Measurements from ENCODE around the gene ESCO1.
A peak's percentile ranks its signal among the peaks of the same experiment; 100 is the strongest.
"Not testable (repeated sequence)": the region's sequence is repeated elsewhere in the genome, so short reads cannot be mapped to it uniquely, and the experiment has no call there.

Gene ESCO1

GRCh38 chr18:21592361-21592760 is 8.1 kb downstream of the ESCO1 start:
- not testable (repeated sequence) for DNase-seq

GRCh38 chr18:21584391-21584790 is 16.1 kb downstream of the ESCO1 start:
- no peak for DNase-seq

- peak; percentile 4 for DNase-seq
Observed at GRCh38 chr18:21575656-21576055, 24.8 kb downstream of the ESCO1 start.

GRCh38 chr18:21571772-21572171 is 28.7 kb downstream of the ESCO1 start:
- no peak for DNase-seq

GRCh38 chr18:21559195-21559594 is 41.3 kb downstream of the ESCO1 start:
- DNase-seq, result no peak

DNA sequence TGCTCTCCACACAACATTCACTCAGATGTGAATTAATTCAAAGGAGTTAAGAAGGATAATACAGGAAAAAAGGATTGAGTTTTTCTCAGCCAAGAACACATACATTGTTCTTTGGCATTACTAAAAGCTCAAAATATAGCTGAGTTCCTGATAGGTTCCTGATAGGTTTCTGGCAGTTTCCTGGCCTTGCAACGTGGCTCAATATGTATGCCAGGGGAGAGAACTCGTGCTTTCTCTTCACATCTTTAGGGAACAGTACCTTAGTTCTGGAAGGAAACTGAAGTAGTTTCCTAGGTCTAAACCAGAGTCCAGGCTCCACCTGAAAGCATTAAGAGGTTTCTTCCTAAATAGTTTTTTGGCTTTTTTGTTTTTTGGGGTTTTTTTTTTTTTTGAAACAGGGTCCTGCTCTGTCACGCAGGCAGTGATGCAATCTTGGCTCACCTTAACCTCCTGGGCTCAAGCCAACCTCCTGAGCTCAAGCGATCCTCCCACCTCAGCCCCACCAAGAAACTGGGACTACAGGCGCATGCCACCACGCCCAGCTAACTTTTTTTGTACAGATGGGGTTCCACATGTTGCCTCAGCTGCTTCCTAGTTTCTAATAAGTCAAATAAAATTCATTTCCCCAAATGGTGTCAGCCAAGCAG is 42.8 kb downstream of the ESCO1 start:
- DNase-seq, result no peak

DNA sequence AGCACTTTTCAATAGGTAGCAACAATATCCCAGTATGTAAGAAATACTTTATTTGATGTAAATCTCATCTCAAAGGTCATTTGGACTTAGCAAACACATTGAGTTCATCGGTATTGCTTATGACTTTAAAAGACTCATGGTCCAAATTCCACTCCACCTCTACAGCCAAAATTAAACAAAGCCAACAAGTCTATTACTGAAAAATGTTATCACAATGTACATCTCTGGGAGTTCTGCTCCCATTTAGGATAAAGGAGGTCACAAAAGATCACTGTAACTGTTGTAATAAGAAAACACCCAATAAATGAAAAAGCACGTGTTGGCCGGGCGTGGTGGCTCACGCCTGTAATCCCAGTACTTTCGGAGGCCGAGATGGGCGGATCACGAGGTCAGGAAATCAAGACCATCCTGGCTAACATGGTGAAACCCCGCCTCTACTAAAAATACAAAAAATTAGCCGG is 50.0 kb downstream of the ESCO1 start:
- DNase-seq, result no peak

- no peak for DNase-seq
Observed at GRCh38 chr18:21548647-21549046, 51.9 kb downstream of the ESCO1 start.

- DNase-seq, result no peak
Observed at GRCh38 chr18:21546423-21546822, 54.1 kb downstream of the ESCO1 start.

DNA sequence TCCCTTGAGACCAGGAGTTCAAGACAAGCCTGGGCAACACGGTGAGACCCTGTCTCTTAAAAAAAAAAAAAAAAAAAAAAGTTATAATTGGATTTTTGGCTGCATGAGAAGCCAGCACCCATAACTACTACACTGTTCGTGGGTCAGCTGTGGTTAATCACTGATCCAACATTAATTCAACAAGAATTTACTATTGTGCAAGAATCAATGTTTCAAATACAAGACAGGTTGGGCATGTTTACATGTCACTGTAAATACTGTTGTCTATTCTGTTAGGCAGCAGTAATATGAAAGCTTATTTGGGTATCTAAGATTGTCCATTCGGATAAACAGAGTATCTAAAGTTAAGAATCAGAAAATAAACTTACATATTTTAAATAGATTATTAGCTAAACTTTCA is 62.3 kb downstream of the ESCO1 start:
- DNase-seq, result no peak

DNA sequence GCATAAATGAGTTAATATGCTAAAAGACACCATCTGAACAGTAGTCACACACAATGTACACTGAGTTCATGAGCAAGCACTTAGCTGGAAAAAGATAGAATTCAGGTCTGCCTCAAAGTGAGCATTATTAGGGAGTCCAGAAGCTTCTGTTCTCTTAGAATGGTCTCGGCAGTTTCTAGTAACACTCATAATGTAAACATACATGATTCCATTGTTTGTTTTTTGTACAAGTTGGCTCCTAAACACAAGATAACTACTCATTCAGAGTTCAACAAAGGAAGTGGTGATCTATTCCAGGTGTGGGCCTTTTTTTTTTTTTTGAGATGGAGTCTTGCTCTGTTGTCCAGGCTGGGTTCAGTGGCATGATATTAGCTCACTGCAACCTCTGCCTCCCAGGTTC is 66.2 kb downstream of the ESCO1 start:
- DNase-seq, result no peak

DNA sequence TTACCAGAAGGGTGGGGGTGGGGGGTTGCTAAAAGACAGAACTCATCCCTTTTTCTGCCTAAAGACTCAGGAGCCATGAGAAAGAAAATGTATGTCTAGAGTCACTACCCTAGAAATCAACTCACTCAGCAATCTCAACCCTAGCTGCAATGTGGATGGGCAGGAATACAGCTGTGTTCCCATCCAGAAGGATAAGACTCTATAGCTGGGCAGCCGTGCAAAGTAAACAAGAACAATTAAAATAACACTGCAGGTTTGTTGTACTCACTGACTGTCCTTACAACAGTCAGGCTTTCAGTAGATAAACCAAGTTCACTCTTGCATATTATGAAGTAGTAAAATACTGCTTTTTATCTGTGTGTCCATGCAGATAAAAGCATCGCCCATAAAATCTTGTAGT is 74.0 kb downstream of the ESCO1 start:
- DNase-seq, result no peak

- no peak for DNase-seq
Observed at GRCh38 chr18:21525916-21526315, 74.6 kb downstream of the ESCO1 start.

DNA sequence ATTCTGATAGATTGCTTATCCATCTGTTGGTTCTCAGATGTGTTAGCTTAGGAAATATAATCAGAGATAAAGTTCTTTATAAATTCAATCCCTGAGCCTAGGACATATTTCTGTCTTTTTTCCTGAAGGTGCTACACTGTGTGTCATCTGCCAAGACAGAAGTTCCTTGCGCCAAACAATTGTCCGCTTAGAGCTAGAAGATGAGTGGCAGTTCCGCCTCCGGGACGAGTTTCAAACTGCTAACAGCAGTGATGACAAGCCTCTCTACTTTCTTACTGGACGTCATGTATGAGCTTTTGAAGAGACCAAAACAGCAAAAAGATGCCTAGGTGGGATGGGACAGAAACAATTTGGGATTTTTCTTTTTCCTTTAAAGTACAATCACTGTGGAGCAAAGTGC is 78.0 kb downstream of the ESCO1 start:
- no peak for DNase-seq

- DNase-seq, result no peak
Observed at GRCh38 chr18:21513741-21514140, 86.8 kb downstream of the ESCO1 start.

DNA sequence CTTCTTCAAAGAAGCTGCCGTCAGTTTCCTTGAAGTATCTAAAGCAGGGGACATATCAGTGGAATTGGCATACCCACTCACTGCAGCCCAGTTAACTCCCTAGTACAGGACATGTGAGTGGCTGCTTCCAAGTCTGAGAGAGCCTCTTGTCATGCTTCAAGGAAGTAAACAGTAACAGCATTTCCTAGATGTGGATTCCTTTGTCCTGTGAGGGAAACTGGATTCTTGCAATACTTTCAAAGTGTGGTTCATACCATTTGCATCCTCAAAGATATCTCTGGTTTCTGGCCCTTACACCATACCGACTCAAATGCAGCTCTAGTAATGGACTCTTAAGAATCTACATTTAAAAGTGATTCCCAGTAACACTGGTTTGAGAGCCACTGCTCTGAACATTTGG is 87.2 kb downstream of the ESCO1 start:
- DNase-seq, result no peak

DNA sequence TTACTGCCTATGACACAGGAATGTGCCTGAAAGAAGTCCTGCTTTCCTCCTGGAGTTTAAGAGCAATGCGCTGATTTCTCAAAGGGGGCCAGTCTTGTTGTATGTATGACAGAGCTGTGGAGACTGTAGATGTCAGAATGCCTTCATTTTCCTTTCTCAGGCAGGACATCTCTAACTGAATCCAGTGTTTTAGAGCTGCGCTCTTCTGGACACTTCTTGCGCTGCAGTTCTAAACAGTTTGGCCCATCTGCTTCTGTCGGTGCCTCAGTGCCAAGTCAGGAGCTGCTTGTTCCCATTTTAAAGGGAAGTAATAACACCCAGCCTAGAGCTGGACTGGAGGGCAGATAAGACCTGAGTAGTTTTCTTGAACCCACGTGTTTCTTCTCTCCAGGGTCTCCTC is 91.4 kb downstream of the ESCO1 start:
- DNase-seq, result no peak

DNA sequence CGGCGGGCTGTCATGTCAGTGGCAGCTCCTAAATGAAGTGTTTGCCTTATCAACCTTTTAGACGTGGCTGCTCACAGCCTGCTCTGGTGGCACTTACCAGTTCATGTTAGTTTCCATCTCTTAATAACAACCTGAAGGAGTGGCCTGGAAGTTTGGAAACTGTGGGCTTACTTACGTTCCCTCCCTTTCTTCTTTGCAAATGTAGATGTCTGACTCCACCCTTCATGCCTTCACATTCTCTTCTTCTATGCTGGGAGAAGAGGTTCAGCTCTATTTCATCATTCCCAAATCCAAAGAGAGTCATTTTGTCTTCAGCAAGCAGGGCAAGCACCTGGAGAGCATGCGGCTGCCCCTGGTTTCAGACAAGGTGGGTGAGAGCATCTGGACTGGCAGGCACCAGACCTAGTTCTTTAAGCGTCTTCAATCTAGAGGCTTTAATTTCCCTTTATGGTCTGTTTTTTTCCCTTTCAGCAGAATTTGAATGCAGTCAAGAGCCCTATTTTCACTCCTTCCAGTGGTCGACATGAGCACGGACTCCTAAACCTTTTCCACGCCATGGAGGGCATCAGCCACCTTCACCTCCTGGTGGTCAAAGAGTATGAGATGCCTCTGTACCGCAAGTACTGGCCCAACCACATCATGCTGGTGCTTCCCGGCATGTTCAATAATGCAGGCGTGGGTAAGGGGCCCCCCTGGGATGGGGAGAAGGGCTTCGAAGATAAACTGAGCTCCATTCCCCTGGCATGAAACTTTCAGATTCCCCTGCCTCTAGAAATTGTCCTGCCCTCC is 92.4 kb downstream of the ESCO1 start:
- DNase-seq, result no peak

GRCh38 chr18:21502661-21503060 is 97.8 kb downstream of the ESCO1 start:
- DNase-seq, result no peak

- no peak for DNase-seq
Observed at GRCh38 chr18:21499997-21500396, 100.5 kb downstream of the ESCO1 start.

DNA sequence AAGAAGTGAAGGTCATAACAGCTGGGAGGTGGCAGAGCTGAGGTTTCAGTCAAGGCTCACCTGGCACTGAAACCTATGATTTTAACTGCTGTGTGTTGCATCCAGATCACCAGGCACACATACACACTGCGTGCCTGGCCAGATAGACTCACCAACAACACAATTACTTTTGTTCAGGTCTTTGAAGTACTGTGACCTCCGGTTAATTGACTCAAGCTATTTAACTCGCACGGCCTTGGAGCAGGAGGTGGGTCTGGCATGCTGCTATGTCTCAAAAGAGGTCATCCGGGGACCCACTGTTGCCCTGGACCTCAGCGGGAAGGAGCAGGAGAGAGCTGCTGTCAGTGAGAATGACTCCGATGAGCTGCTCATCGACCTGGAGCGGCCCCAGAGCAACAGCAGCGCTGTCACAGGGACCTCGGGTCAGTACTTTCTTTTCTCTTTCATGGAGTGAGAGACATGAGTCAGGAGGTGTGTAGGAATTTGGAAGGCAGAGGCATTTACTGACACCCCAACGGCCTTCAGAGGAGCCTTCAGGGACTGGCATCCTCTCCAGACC is 104.1 kb downstream of the ESCO1 start:
- peak; percentile 31 for DNase-seq

DNA sequence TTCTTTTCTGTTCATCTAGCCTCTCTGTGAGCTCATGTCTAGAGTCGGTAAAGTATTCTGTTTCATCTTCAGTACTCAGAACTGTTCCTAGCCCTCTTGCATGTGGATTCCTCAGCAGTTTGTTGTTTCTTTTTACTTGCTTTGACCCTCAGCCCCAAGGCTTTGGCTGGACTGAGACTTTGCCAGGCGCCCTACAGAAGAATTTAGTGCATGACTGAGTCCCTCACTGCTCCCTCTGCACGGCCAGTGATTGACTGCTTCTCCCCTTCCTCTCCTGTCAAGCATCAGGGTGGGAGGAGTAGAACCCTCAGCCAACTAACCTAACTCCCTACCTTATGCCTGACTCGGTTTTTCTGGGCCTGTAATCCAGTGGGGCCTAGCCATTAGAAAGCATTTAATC is 109.8 kb downstream of the ESCO1 start:
- DNase-seq, result no peak

DNA sequence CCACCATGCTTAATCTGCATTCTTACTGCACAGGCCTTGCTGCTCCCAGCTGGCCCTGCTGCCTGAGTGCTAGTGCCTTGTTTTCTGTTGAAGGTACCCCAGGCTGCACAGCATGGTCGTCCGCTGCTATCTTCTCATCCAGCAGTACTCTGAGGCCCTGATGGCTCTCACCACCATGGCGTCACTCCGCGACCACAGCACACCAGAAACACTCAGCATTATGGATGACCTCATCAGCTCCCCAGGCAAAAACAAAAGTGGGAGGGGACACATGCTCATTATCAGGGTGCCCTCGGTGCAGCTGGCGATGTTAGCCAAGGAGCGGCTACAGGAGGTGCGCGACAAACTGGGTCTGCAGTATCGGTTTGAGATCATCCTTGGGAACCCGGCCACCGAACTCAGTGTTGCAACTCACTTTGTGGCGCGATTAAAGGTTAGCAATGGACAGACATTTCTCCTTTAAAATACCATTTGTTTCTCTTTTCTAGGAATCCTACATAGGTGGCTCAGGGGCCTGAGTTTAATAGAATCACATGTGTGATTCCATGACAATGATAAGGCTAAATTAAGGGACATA is 110.5 kb downstream of the ESCO1 start:
- DNase-seq, result peak; percentile 11
